Endodermal cell (in vitro differentiated cells): Measurements from ENCODE around the gene KRT15. TPM values are rescaled to one million over a fixed set of nuclear protein-coding genes. Genes with fewer than 3 reads are reported as not detected.
A peak's percentile ranks its signal among the peaks of the same experiment; 100 is the strongest.

ENCODE experiments used
- DNase-seq: peaks from one replicate; pipeline ENCODE4 v3.0.0-alpha.2; 2017
- H3K27ac ChIP-seq: 2 replicates; pipeline ENCODE4 v1.5.1; 2013; ENCODE audit warnings: mild to moderate bottlenecking, low read depth, low read length, moderate library complexity
- H3K27me3 ChIP-seq: 2 replicates; pipeline ENCODE4 v1.6.1; 2013; ENCODE audit warnings: mild to moderate bottlenecking, low read length, moderate library complexity; ENCODE audit not compliant: insufficient read depth, control insufficient read depth, poor library complexity, severe bottlenecking
- H3K36me3 ChIP-seq: 2 replicates; pipeline ENCODE4 v1.7.0; 2013; ENCODE audit warnings: mild to moderate bottlenecking, low read length, moderate library complexity; ENCODE audit not compliant: control insufficient read depth, insufficient read depth
- H3K4me1 ChIP-seq: one replicate; pipeline ENCODE4 v1.7.0; 2013; ENCODE audit warnings: low read length; ENCODE audit not compliant: control insufficient read depth, insufficient read depth
- H3K4me3 ChIP-seq: 2 replicates; pipeline ENCODE4 v1.5.1; 2013; ENCODE audit warnings: mild to moderate bottlenecking, low read length, moderate library complexity
- H3K9ac ChIP-seq: 2 replicates; pipeline ENCODE4 v1.6.1; 2013; ENCODE audit warnings: mild to moderate bottlenecking, low read length, moderate library complexity; ENCODE audit not compliant: poor library complexity, severe bottlenecking; ENCODE audit errors: extremely low read depth
- H3K9me3 ChIP-seq: 2 replicates; pipeline ENCODE4 v1.6.1; 2013; ENCODE audit warnings: mild to moderate bottlenecking, low read length, moderate library complexity; ENCODE audit not compliant: control insufficient read depth
- H3K27ac Mint-ChIP-seq: 2 replicates; pipeline ENCODE4 v1.8.0; 2020; ENCODE audit warnings: mixed read lengths
- H3K27me3 Mint-ChIP-seq: 2 replicates; pipeline ENCODE4 v1.8.0; 2021; ENCODE audit warnings: mild to moderate bottlenecking, mixed read lengths; ENCODE audit not compliant: insufficient read depth
- H3K36me3 Mint-ChIP-seq: 2 replicates; pipeline ENCODE4 v1.8.0; 2020; ENCODE audit warnings: low read depth, mixed read lengths
- H3K4me1 Mint-ChIP-seq: 2 replicates; pipeline ENCODE4 v1.8.0; 2020; ENCODE audit warnings: mixed read lengths
- H3K4me3 Mint-ChIP-seq: 2 replicates; pipeline ENCODE4 v1.8.0; 2020; ENCODE audit warnings: mild to moderate bottlenecking, moderate library complexity, mixed read lengths
- H3K9me3 Mint-ChIP-seq: 2 replicates; pipeline ENCODE4 v1.8.0; 2020; ENCODE audit warnings: mild to moderate bottlenecking, mixed read lengths
- WGBS, 2 experiments: methylation state at CpG; one replicate each; pipeline versions ENCODE4 v1.1.5 to v1.1.7; 2013; ENCODE audit warnings: missing lambda C conversion rate in 2 of 2, mixed read lengths in 1 of 2; ENCODE audit not compliant: insufficient coverage in 1 of 2, insufficient read length in 1 of 2; 5-methylcytosine and 5-hydroxymethylcytosine counted together
- total RNA-seq, 2 donors: library from RNA; stranded (reverse); fragmentation: NEBNext Ultra II Directional in 1 of 2; extraction: Animal tissue kit (Norgen Biotek cat#: 25700) in 1 of 2; gene quantifications; 2 replicates in 1 of 2; 3 replicates in 1 of 2; pipeline ENCODE4 v1.2.1, GENCODE V29; 2021
- TF ChIP-seq, protein P1 (sequence below): fragments of 200-600 bp; sonication (generic); conservative IDR thresholded peaks from 2 replicates; pipeline ENCODE4 v1.5.0; 2021; ENCODE audit warnings: antibody characterized with exemption, mild to moderate bottlenecking

The KRT15 gene
- total RNA-seq, 2 donors from 2014 or later = 0.95 to 1.2 TPM

DNA sequence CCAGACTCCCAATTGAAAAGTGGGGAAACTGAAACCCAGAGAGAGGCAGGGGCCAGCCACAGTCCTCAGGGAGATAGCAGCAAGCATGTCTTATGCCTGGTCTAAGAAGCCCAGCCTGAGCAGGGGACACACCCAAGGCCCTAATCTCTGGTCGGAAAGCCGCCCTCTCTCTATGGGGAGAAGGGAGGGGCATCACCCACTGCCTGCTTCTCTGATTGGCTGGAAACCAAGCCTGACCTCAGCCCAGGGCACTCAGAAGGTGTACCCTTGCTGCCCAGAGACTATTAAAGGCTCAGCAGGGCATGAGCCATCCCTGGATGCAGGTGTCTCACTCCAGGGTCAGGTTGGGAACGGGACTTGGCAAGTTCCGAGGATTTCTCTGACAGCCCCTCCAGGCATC is 7.6 kb downstream of the KRT15 start:
- no peaks in the 10 kb centered on the region for H3K9me3 ChIP-seq
- H3K4me1 ChIP-seq = no peaks in the 10 kb centered on the region
- Mint-ChIP-seq H3K36me3 (no peaks in the 10 kb centered on the region), H3K4me3 (no peak overlapping the region), H3K9me3 (no peaks in the 10 kb centered on the region), H3K27me3 (no peaks in the 10 kb centered on the region), H3K4me1 (peaks cover 15% of the 10 kb centered on the region), H3K27ac (no peak overlapping the region)
- H3K9ac ChIP-seq = no peak overlapping the region
- DNase-seq = peak; percentile 78
- H3K27me3 ChIP-seq = no peaks in the 10 kb centered on the region
- no peaks in the 10 kb centered on the region for H3K36me3 ChIP-seq
- TF ChIP-seq, protein P1, sequence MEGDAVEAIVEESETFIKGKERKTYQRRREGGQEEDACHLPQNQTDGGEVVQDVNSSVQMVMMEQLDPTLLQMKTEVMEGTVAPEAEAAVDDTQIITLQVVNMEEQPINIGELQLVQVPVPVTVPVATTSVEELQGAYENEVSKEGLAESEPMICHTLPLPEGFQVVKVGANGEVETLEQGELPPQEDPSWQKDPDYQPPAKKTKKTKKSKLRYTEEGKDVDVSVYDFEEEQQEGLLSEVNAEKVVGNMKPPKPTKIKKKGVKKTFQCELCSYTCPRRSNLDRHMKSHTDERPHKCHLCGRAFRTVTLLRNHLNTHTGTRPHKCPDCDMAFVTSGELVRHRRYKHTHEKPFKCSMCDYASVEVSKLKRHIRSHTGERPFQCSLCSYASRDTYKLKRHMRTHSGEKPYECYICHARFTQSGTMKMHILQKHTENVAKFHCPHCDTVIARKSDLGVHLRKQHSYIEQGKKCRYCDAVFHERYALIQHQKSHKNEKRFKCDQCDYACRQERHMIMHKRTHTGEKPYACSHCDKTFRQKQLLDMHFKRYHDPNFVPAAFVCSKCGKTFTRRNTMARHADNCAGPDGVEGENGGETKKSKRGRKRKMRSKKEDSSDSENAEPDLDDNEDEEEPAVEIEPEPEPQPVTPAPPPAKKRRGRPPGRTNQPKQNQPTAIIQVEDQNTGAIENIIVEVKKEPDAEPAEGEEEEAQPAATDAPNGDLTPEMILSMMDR = no peak
- WGBS, 2 experiments = 72 to 77% methylated on average over 2 to 4 of the region's 4 CpGs
- H3K4me3 ChIP-seq = no peak overlapping the region
- H3K27ac ChIP-seq = no peak overlapping the region

DNA sequence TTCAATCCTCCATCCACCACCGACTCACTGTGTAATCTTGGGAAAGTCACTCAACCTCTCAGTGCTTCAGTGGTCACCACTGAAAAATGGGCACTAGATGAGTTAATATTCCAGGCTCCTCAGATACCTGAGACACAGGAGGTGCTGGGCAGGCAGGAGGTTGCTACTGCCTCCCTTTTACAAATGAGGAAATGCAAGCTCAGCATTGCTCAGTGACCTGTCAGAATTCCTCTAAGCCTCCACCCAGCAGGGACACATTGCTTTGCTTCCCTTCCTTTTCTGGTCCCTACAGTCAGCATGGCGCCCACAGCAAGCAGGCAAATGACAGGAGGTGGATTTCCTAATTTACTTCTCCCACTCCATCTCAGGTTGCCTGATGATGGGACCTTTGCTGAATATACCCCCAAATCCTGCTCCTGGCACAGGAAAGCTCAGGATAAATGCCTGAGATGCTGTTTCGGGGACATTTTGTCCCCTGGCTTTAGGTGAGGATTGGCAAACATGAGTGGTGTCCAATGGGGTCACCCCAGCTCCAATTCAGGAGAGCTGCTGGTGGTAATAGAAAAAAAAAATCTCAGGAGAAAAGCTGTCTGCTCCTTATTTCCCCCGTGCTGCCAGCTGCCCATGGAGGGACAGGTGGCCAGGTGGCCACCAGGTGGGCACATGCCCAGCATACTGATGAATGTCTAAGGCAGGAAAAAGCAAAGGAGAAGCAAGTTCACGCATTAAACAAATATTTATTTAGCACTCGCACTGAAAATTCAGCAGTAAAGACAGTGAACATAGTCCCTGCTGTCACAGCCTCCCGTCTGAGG is 8.2 kb downstream of the KRT15 start:
- Histone ChIP-seq H3K27me3 (no peaks in the 10 kb centered on the region), H3K9me3 (no peaks in the 10 kb centered on the region), H3K4me1 (no peaks in the 10 kb centered on the region), H3K27ac (no peak overlapping the region), H3K9ac (no peak overlapping the region), H3K36me3 (no peaks in the 10 kb centered on the region), H3K4me3 (no peak overlapping the region)
- no peaks in the 10 kb centered on the region for H3K9me3 Mint-ChIP-seq
- peak; percentile 82 for DNase-seq
- TF ChIP-seq, protein P1 = peak; percentile 13
- 86 to 90% methylated on average over 6 to 7 of the region's 7 CpGs for WGBS, 2 experiments
- peaks cover 15% of the 10 kb centered on the region for H3K4me1 Mint-ChIP-seq
- no peak overlapping the region for H3K27ac Mint-ChIP-seq
- H3K4me3 Mint-ChIP-seq = no peak overlapping the region
- no peaks in the 10 kb centered on the region for H3K36me3 Mint-ChIP-seq
- no peaks in the 10 kb centered on the region for H3K27me3 Mint-ChIP-seq

DNA sequence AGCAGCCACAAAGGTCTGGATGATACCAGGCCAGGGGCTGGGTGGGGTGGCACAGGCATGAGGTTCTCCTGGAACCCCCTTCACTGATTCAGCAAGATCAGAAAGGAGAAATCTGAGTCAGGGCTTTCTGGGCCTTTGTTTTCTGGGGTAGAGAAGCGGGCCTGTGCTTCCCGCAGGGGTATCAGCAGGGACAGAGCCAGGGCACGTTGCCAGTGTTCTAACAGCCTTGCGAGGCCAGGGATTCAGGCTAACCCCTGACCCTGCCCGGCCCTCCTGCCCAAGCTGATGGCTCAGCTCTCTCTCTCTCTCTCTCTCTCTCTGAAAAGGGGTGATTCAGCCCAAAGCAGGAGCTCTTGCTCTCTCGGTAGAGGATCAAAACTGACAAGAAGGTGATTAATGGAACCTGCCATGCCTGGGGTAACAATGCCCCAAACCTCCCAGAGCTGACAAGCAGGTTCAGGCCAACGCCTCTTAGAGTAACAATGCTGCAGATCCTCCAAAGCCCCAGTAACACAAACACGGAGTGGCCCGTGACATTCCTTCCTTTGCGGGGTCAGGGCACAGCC is 11.3 kb downstream of the KRT15 start:
- TF ChIP-seq, protein P1 = no peak
- Histone ChIP-seq H3K27ac (no peak overlapping the region), H3K36me3 (no peaks in the 10 kb centered on the region), H3K9ac (no peak overlapping the region), H3K9me3 (no peaks in the 10 kb centered on the region), H3K4me1 (no peaks in the 10 kb centered on the region), H3K27me3 (no peaks in the 10 kb centered on the region), H3K4me3 (no peak overlapping the region)
- peak overlapping the region; percentile 15 for H3K27ac Mint-ChIP-seq
- H3K9me3 Mint-ChIP-seq = no peaks in the 10 kb centered on the region
- DNase-seq = no peak
- no peaks in the 10 kb centered on the region for H3K27me3 Mint-ChIP-seq
- no peak overlapping the region for H3K4me3 Mint-ChIP-seq
- H3K36me3 Mint-ChIP-seq = no peaks in the 10 kb centered on the region
- H3K4me1 Mint-ChIP-seq = peaks cover 13% of the 10 kb centered on the region
- 66 to 72% methylated on average over 9 to 10 of the region's 10 CpGs for WGBS, 2 experiments
